Measurements from ENCODE around the gene ADAMTS2.

GRCh38 chr5:179206366-179206765 lies 138.9 kb downstream of the ADAMTS2 start:
- TF ChIP-seq CTCF (IDR thresholded peaks at IDR 0.05) = no peak
- TF ChIP-seq POLR2A (IDR thresholded peaks at IDR 0.05) = no peak

Data from lower leg skin (tissue), 3 donors.